Neural cell (in vitro differentiated cells): ENCODE data around the gene CMTM7. TPM values are rescaled to one million over a fixed set of nuclear protein-coding genes. Genes with fewer than 3 reads are reported as not detected.

Experiments used
- H2AFZ ChIP-seq: fragments of 200-600, 300-800 bp; sonication (generic), shearing (Covaris generic); 2 replicates; pipeline ENCODE4 v1.6.0; 2014; ENCODE audit warnings: low read depth, mild to moderate bottlenecking, antibody characterized with exemption, low read length, moderate library complexity
- H3F3A ChIP-seq: fragments of 200-600 bp; shearing (Covaris generic); 2 replicates; pipeline ENCODE4 v1.6.1; 2016; ENCODE audit warnings: mild to moderate bottlenecking, moderate library complexity, mixed read lengths, antibody characterized with exemption, low read length; ENCODE audit not compliant: insufficient read depth, poor library complexity, severe bottlenecking
- H3K27ac ChIP-seq: fragments of 200-600, 300-800 bp; sonication (generic), shearing (Covaris generic); 2 replicates; pipeline ENCODE4 v1.5.1; 2014; ENCODE audit warnings: mild to moderate bottlenecking, low read length, moderate library complexity
- H3K27me3 ChIP-seq: fragments of 300-800, 200-600 bp; sonication (generic), shearing (Covaris generic); 2 replicates; pipeline ENCODE4 v1.6.0; 2014; ENCODE audit warnings: mild to moderate bottlenecking, low read depth, low read length, moderate library complexity; ENCODE audit not compliant: insufficient read depth
- H3K36me3 ChIP-seq: fragments of 300-800, 200-600 bp; sonication (generic), shearing (Covaris generic); 2 replicates; pipeline ENCODE4 v1.5.1; 2014; ENCODE audit warnings: mild to moderate bottlenecking, antibody characterized with exemption, low read length, moderate library complexity; ENCODE audit not compliant: insufficient read depth
- H3K4me2 ChIP-seq: fragments of 300-800, 200-600 bp; sonication (generic), shearing (Covaris generic); 2 replicates; pipeline ENCODE4 v1.6.0; 2014; ENCODE audit warnings: mild to moderate bottlenecking, low read length
- H3K4me3 ChIP-seq: fragments of 300-800, 200-600 bp; sonication (generic), shearing (Covaris generic); 2 replicates; pipeline ENCODE4 v1.5.1; 2014; ENCODE audit warnings: mild to moderate bottlenecking, low read length, moderate library complexity
- H3K79me2 ChIP-seq: fragments of 200-600 bp; shearing (Covaris generic); replicated peaks from 2 replicates; pipeline ENCODE4 v1.6.0; 2014; ENCODE audit warnings: mild to moderate bottlenecking, low read length, moderate library complexity; ENCODE audit not compliant: insufficient read depth
- H3K9ac ChIP-seq: fragments of 300-800, 200-600 bp; sonication (generic), shearing (Covaris generic); 2 replicates; pipeline ENCODE4 v1.6.1; 2016; ENCODE audit warnings: mild to moderate bottlenecking, low read length, mixed read lengths
- H3K9me2 ChIP-seq: fragments of 200-600 bp; shearing (Covaris generic); 2 replicates; pipeline ENCODE4 v1.6.1; 2016; ENCODE audit warnings: mild to moderate bottlenecking, low read length, mixed read lengths; ENCODE audit not compliant: insufficient read depth
- H3K9me3 ChIP-seq: fragments of 200-600, 300-800 bp; sonication (generic), shearing (Covaris generic); 2 replicates; pipeline ENCODE4 v1.6.1; 2016; ENCODE audit warnings: mild to moderate bottlenecking, mixed run types, low read length, moderate library complexity, mixed read lengths
- H4K20me1 ChIP-seq: fragments of 200-600 bp; shearing (Covaris generic); 2 replicates; pipeline ENCODE4 v1.6.1; 2016; ENCODE audit warnings: mild to moderate bottlenecking, mixed run types; ENCODE audit not compliant: insufficient read depth
- CTCF ChIP-seq: fragments of 450-650 bp; IDR thresholded peaks from 2 replicates; pipeline ENCODE4 v1.5.1; 2014; ENCODE audit warnings: antibody characterized with exemption, mild to moderate bottlenecking, moderate library complexity; ENCODE audit not compliant: poor library complexity, severe bottlenecking
- EP300 ChIP-seq: fragments of 450-650 bp; conservative IDR thresholded peaks from 2 replicates; pipeline ENCODE4 v1.6.1; 2014; ENCODE audit warnings: antibody characterized with exemption, mild to moderate bottlenecking, moderate library complexity; ENCODE audit not compliant: poor library complexity, severe bottlenecking
- EZH2 ChIP-seq: fragments of 200-600, 300-800 bp; shearing (Covaris generic), sonication (generic); IDR thresholded peaks from 2 replicates; pipeline ENCODE4 v1.6.1; 2014; ENCODE audit warnings: antibody characterized with exemption, low read length, borderline replicate concordance, mild to moderate bottlenecking; ENCODE audit not compliant: insufficient read depth, poor library complexity, severe bottlenecking
- MXI1 ChIP-seq: fragments of 450-650 bp; conservative IDR thresholded peaks from 2 replicates; pipeline ENCODE4 v1.6.1; 2014; ENCODE audit warnings: antibody characterized with exemption, mild to moderate bottlenecking; ENCODE audit not compliant: poor library complexity, severe bottlenecking
- POLR2AphosphoS5 ChIP-seq: IDR thresholded peaks from 2 replicates; pipeline ENCODE4 v1.6.1; 2012
- RAD21 ChIP-seq: fragments of 450-650 bp; conservative IDR thresholded peaks from 2 replicates; pipeline ENCODE4 v1.6.1; 2014; ENCODE audit warnings: antibody characterized with exemption, mild to moderate bottlenecking, moderate library complexity
- REST ChIP-seq: IDR thresholded peaks from 2 replicates; pipeline ENCODE4 v1.6.1; 2012; ENCODE audit warnings: borderline replicate concordance
- SMC3 ChIP-seq: fragments of 450-650 bp; conservative IDR thresholded peaks from 2 replicates; pipeline ENCODE4 v1.6.1; 2014; ENCODE audit warnings: antibody characterized with exemption, mild to moderate bottlenecking, moderate library complexity; ENCODE audit not compliant: poor library complexity
- TAF1 ChIP-seq: IDR thresholded peaks from 2 replicates; pipeline ENCODE4 v1.6.1; 2012; ENCODE audit warnings: low read depth
- polyA plus RNA-seq: library from polyadenylated mRNA; depleted of rRNA; stranded (reverse); fragments of >200 nt; gene quantifications from 2 replicates; pipeline ENCODE4 v1.2.3, GENCODE V29; 2014

CMTM7 gene
- polyA plus RNA-seq, 1 donor from 2014 or later: 0.57 TPM

- no peaks in the 10 kb centered on the region for H3K27me3 ChIP-seq
- no peak overlapping the region for H3K4me2 ChIP-seq
- H4K20me1 ChIP-seq: no peaks in the 10 kb centered on the region
- H3K36me3 ChIP-seq: no peaks in the 10 kb centered on the region
- H3K9me3 ChIP-seq: no peaks in the 10 kb centered on the region
- no peak overlapping the region for H2AFZ ChIP-seq
- H3K9me2 ChIP-seq: no peaks in the 10 kb centered on the region
- no peaks in the 10 kb centered on the region for H3K79me2 ChIP-seq
- no peak overlapping the region for H3K9ac ChIP-seq
- H3K27ac ChIP-seq: no peak overlapping the region
- no peak overlapping the region for H3K4me3 ChIP-seq
- no peaks in the 10 kb centered on the region for H3F3A ChIP-seq
- TF ChIP-seq POLR2AphosphoS5: no peak
- no peak for TF ChIP-seq RAD21
- no peak for TF ChIP-seq EP300
- TF ChIP-seq REST: no peak
- TF ChIP-seq TAF1: no peak
- no peak for TF ChIP-seq SMC3
- no peak for TF ChIP-seq CTCF
- TF ChIP-seq EZH2: no peak
- no peak for TF ChIP-seq MXI1
These were observed 90.4 kb downstream of the CMTM7 start for GRCh38 chr3:32481791-32482631.

GRCh38 chr3:32482693-32483092 is 91.0 kb downstream of the CMTM7 start:
- Histone ChIP-seq H3K27ac (no peak overlapping the region), H3K9me2 (no peaks in the 10 kb centered on the region), H3F3A (no peaks in the 10 kb centered on the region), H4K20me1 (no peaks in the 10 kb centered on the region), H3K9me3 (no peaks in the 10 kb centered on the region), H3K27me3 (no peaks in the 10 kb centered on the region), H3K36me3 (no peaks in the 10 kb centered on the region), H3K4me3 (no peak overlapping the region), H3K4me2 (no peak overlapping the region), H3K79me2 (no peaks in the 10 kb centered on the region), H2AFZ (no peak overlapping the region), H3K9ac (no peak overlapping the region)
- TF ChIP-seq CTCF: no peak
- no peak for TF ChIP-seq EP300
- no peak for TF ChIP-seq REST
- no peak for TF ChIP-seq SMC3
- no peak for TF ChIP-seq MXI1
- TF ChIP-seq EZH2: no peak
- TF ChIP-seq TAF1: no peak
- TF ChIP-seq POLR2AphosphoS5: no peak
